ENCODE results near the gene NOP14. TPM values are rescaled to one million over a fixed set of nuclear protein-coding genes. Genes with fewer than 3 reads are reported as not detected.

NOP14 gene
- polyA plus RNA-seq, 2 of the 4 experiments (the other 2 are of a cell fraction) = 18.9 to 30.2 TPM

DNA sequence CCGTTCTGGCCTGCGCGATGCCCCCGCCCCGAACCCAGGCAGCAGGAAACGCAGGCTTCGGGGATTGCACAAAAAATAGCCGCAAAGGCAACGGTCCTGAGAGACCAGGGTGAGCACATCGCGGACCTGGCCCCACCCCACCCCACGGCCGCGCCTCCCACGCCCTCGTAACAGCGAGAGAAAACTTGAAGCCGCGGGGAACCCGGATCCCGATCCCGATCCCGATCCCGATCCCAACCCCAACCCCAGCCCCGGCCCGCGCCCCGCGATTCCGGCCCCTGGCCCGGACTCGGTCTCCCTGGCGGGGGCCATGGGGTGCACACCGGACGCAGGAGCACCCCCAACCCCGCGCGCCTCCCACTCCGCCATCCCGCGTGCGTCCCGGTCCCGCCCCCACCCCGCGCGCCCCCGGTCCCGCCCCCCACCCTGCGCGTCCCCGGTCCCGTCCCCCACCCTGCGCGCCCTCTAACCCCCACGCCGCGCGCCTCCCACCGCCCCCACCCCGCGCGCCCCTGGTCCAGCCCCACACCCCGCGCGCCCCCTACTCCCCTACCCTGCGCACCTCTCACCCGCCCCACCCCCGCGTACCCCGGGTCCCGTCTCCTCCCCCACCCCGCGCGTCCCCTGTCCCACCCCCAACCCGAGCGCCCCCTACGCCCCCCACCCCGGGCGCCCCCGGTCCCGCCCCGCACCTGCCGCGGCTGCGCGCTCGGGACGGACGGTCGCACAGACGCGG is 29.0 kb downstream of the NOP14 start:
- Histone ChIP-seq H3K4me1 (peaks cover 34% of the 10 kb centered on the region), H3K9me3 (no peaks in the 10 kb centered on the region), H3K4me3 (peak overlapping the region; percentile 90), H3K4me2 (peak overlapping the region; percentile 92), H3K27ac (peak overlapping the region; percentile 90 to 96)
- DNase-seq (ENCODE audit: low read depth in 1 of 2, low spot score in 1 of 2) (peak; percentile 34 to 41), ATAC-seq (peak; percentile 1 to 2; a peak in 2 of 6 replicates), FAIRE-seq (no peak)
- 0% methylated on average over 6 of the region's 93 CpGs for WGBS (ENCODE audit: missing lambda C conversion rate)
- CTCF ChIA-PET = no interaction called here
- no peak for TF ChIP-seq FOXS1 (CRISPR knock-in tag; IDR thresholded peaks at IDR 0.05)
- TF ChIP-seq, protein P1, sequence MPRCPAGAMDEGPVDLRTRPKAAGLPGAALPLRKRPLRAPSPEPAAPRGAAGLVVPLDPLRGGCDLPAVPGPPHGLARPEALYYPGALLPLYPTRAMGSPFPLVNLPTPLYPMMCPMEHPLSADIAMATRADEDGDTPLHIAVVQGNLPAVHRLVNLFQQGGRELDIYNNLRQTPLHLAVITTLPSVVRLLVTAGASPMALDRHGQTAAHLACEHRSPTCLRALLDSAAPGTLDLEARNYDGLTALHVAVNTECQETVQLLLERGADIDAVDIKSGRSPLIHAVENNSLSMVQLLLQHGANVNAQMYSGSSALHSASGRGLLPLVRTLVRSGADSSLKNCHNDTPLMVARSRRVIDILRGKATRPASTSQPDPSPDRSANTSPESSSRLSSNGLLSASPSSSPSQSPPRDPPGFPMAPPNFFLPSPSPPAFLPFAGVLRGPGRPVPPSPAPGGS (IDR thresholded peaks at IDR 0.05) = 0 out of 3 replicates have a peak, but pooled peaks have one; percentile 0
- TF ChIP-seq, protein P2, sequence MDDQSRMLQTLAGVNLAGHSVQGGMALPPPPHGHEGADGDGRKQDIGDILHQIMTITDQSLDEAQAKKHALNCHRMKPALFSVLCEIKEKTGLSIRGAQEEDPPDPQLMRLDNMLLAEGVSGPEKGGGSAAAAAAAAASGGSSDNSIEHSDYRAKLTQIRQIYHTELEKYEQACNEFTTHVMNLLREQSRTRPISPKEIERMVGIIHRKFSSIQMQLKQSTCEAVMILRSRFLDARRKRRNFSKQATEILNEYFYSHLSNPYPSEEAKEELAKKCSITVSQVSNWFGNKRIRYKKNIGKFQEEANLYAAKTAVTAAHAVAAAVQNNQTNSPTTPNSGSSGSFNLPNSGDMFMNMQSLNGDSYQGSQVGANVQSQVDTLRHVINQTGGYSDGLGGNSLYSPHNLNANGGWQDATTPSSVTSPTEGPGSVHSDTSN (IDR thresholded peaks at IDR 0.05) = no peak
- TF ChIP-seq EHF (CRISPR knock-in tag; IDR thresholded peaks at IDR 0.05) = no peak
- POLR2A ChIA-PET = interaction anchor here (1.5 kb wide), 1 partner anchor 18 kb away, joined by 4 read pairs; no protein-coding TSS in a partner anchor

DNA sequence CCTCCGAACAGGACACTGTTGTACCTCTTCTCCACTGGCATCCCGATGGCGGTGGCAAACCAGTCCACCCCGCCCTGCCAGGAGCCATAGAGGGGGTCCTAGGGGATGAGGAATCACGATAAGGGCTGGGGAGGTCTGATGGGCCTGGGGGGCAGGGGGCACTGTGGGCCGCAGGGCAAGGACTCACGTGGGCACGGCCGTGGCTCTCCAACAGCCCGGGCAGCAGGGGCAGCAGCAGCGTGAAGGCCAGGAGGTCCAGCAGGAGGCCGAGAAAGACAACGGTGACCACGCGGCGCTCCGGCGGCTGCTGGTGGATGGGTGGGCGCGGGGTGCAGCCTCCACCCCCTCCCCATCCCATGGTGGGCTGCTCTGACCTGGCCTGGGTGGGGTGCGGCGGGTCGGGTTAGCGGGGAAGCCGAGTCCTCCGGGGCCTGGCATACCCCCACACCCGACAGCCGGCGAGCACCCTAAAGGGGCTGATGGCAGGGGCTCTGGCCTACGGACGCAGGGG is 29.6 kb downstream of the NOP14 start:
- H3K4me3 ChIP-seq = peak overlapping the region; percentile 90
- CTCF ChIA-PET = no interaction called here
- DNase-seq (ENCODE audit: low read depth in 1 of 2, low spot score in 1 of 2) = no peak
- H3K4me2 ChIP-seq = peak overlapping the region; percentile 92
- TF ChIP-seq RARB (CRISPR knock-in tag; IDR thresholded peaks at IDR 0.05) = no peak
- no peak for TF ChIP-seq ZFP36 (IDR thresholded peaks at IDR 0.05; ENCODE audit: borderline replicate concordance, partially characterized antibody)
- no peak for TF ChIP-seq MAZ (IDR thresholded peaks at IDR 0.05; ENCODE audit: borderline replicate concordance, low read depth, low read length)
- no peak for TF ChIP-seq NFE2L2 (conservative IDR thresholded peaks at IDR 0.05; ENCODE audit: low read length)
- no peak for TF ChIP-seq HEYL (CRISPR knock-in tag; IDR thresholded peaks at IDR 0.05)
- TF ChIP-seq RAD21 (conservative IDR thresholded peaks at IDR 0.05 in 1 of 2, IDR thresholded peaks at IDR 0.05 in 1 of 2) = no peak
- no peak for TF ChIP-seq PHF8 (IDR thresholded peaks at IDR 0.05; ENCODE audit: borderline replicate concordance, low read depth)
- TF ChIP-seq ZSCAN20 (CRISPR knock-in tag; IDR thresholded peaks at IDR 0.05) = no peak
- TF ChIP-seq, protein P3, sequence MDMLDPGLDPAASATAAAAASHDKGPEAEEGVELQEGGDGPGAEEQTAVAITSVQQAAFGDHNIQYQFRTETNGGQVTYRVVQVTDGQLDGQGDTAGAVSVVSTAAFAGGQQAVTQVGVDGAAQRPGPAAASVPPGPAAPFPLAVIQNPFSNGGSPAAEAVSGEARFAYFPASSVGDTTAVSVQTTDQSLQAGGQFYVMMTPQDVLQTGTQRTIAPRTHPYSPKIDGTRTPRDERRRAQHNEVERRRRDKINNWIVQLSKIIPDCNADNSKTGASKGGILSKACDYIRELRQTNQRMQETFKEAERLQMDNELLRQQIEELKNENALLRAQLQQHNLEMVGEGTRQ (IDR thresholded peaks at IDR 0.05) = no peak
- no peak for TF ChIP-seq CHD4 (IDR thresholded peaks at IDR 0.05; ENCODE audit: borderline replicate concordance)
- peaks cover 34% of the 10 kb centered on the region for H3K4me1 ChIP-seq
- peak in 1 of 2 experiments; percentile 29; a peak in 3 of 6 replicates for ATAC-seq
- FAIRE-seq = no peak
- peak overlapping the region; percentile 90 to 96 for H3K27ac ChIP-seq
- WGBS (ENCODE audit: missing lambda C conversion rate) = 20% methylated on average over 10 of the region's 31 CpGs
- POLR2A ChIA-PET = no interaction called here
- H3K9me3 ChIP-seq = no peaks in the 10 kb centered on the region

DNA sequence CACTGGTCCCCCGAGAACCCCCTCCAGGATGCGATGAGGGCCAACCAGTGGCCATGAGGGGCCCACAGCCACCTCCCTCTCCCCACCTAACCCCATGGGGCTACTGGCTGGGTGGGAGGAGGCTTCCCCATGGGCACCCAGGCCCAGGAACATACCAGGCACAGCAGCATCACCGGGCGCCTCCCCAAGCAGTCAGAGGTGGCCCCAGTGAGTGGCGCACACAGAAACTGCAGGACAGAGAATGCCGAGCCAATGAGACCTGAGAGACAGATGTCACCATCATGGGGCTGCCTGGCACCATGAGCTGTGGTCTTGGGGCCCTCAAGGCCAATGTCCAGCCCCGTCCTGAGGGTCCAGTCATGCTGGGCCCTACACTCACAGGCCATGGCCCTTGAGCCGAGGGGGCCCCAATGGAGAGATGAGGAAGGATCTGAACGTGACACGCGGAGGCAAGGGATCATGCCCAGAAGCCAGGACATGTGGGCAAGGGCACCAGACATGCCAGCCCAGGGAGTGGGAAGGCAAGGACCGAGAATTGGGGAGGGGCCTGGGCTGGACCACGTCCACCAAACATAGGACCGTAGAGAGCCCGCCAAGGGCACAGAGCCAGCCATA is 30.1 kb downstream of the NOP14 start:
- ChIA-PET CTCF (no interaction called here), POLR2A (no interaction called here)
- no peak for ATAC-seq
- no peak for DNase-seq (ENCODE audit: low read depth in 1 of 2, low spot score in 1 of 2)
- FAIRE-seq = no peak
- peak overlapping the region; percentile 90 to 96 for H3K27ac ChIP-seq
- H3K4me1 ChIP-seq = peaks cover 34% of the 10 kb centered on the region
- peak overlapping the region; percentile 90 for H3K4me3 ChIP-seq
- H3K9me3 ChIP-seq = no peaks in the 10 kb centered on the region
- peak overlapping the region; percentile 92 for H3K4me2 ChIP-seq
- 59% methylated on average over 7 of the region's 15 CpGs for WGBS (ENCODE audit: missing lambda C conversion rate)
- TF ChIP-seq ZSCAN20 (CRISPR knock-in tag; IDR thresholded peaks at IDR 0.05) (no peak), TP53 (CRISPR knock-in tag; IDR thresholded peaks at IDR 0.05) (no peak), ZFP36 (IDR thresholded peaks at IDR 0.05; ENCODE audit: borderline replicate concordance, partially characterized antibody) (no peak), HOXB13 (CRISPR knock-in tag; IDR thresholded peaks at IDR 0.05; ENCODE audit: low read depth) (no peak), NPAS2 (CRISPR knock-in tag; IDR thresholded peaks at IDR 0.05; ENCODE audit: borderline replicate concordance) (no peak), GATA3 (IDR thresholded peaks at IDR 0.05; ENCODE audit: borderline replicate concordance) (no peak), MAFK (IDR thresholded peaks at IDR 0.05; ENCODE audit: partially characterized antibody) (no peak), JUNB (IDR thresholded peaks at IDR 0.05) (no peak), HOXB5 (CRISPR knock-in tag; IDR thresholded peaks at IDR 0.05) (no peak), CHD2 (IDR thresholded peaks at IDR 0.05; ENCODE audit: low read length, partially characterized antibody) (no peak), SREBF2 (IDR thresholded peaks at IDR 0.05) (no peak), CHD4 (IDR thresholded peaks at IDR 0.05; ENCODE audit: borderline replicate concordance) (no peak)
- TF ChIP-seq, protein P4, sequence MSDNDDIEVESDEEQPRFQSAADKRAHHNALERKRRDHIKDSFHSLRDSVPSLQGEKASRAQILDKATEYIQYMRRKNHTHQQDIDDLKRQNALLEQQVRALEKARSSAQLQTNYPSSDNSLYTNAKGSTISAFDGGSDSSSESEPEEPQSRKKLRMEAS (IDR thresholded peaks at IDR 0.05) = no peak
- TF ChIP-seq, protein P5, sequence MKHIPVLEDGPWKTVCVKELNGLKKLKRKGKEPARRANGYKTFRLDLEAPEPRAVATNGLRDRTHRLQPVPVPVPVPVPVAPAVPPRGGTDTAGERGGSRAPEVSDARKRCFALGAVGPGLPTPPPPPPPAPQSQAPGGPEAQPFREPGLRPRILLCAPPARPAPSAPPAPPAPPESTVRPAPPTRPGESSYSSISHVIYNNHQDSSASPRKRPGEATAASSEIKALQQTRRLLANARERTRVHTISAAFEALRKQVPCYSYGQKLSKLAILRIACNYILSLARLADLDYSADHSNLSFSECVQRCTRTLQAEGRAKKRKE (CRISPR knock-in tag; IDR thresholded peaks at IDR 0.05; ENCODE audit: low read depth) = no peak
- TF ChIP-seq, protein P3 (IDR thresholded peaks at IDR 0.05) = no peak
- TF ChIP-seq, protein P2 (IDR thresholded peaks at IDR 0.05) = no peak

Data from A549 (cell line).